Smooth muscle cell (in vitro differentiated cells): ENCODE data around the gene AQP12A. TPM values are rescaled to one million over a fixed set of nuclear protein-coding genes. Genes with fewer than 3 reads are reported as not detected.

Source experiments
- DNase-seq: peaks from one replicate; lab custom pipeline; 2025; ENCODE audit not compliant: unreplicated experiment; lab: John Stamatoyannopoulos, UW
- H2AFZ ChIP-seq: fragments of 200-600 bp; sonication (generic); 2 replicates; pipeline ENCODE4 v1.6.0; 2016; ENCODE audit warnings: antibody characterized with exemption, low read depth, mild to moderate bottlenecking
- H3F3A ChIP-seq: fragments of 200-600 bp; sonication (generic); 2 replicates; pipeline ENCODE4 v1.6.0; 2017; ENCODE audit warnings: antibody characterized with exemption, low read depth
- H3K27ac ChIP-seq: fragments of 200-600 bp; sonication (generic); 2 replicates; pipeline ENCODE4 v1.5.1; 2016; ENCODE audit warnings: low read depth, mild to moderate bottlenecking
- H3K27me3 ChIP-seq: fragments of 200-600 bp; sonication (generic); 2 replicates; pipeline ENCODE4 v1.6.1; 2016; ENCODE audit warnings: low read depth, mild to moderate bottlenecking
- H3K36me3 ChIP-seq: fragments of 200-600 bp; sonication (generic); 2 replicates; pipeline ENCODE4 v1.5.1; 2016; ENCODE audit warnings: low read depth
- H3K4me1 ChIP-seq: fragments of 200-600 bp; sonication (generic); 2 replicates; pipeline ENCODE4 v1.5.1; 2016; ENCODE audit warnings: low read depth
- H3K4me2 ChIP-seq: fragments of 200-600 bp; sonication (generic); 2 replicates; pipeline ENCODE4 v1.6.0; 2016; ENCODE audit warnings: mild to moderate bottlenecking
- H3K4me3 ChIP-seq: fragments of 200-600 bp; sonication (generic); 2 replicates; pipeline ENCODE4 v1.5.1; 2016; ENCODE audit warnings: mild to moderate bottlenecking
- H3K79me2 ChIP-seq: fragments of 200-600 bp; sonication (generic); 2 replicates; pipeline ENCODE4 v1.6.0; 2016; ENCODE audit warnings: low read depth, mild to moderate bottlenecking
- H3K9ac ChIP-seq: fragments of 200-600 bp; sonication (generic); 2 replicates; pipeline ENCODE4 v1.6.0; 2016; ENCODE audit warnings: low read depth
- H3K9me3 ChIP-seq: fragments of 200-600 bp; sonication (generic); replicated peaks from 2 replicates; pipeline ENCODE4 v1.5.1; 2016; ENCODE audit warnings: low read depth
- H4K20me1 ChIP-seq: fragments of 200-600 bp; sonication (generic); 2 replicates; pipeline ENCODE4 v1.6.0; 2016; ENCODE audit warnings: low read depth
- CTCF ChIP-seq: fragments of 200-600 bp; sonication (generic); IDR thresholded peaks from 2 replicates; pipeline ENCODE4 v1.5.1; 2017; ENCODE audit warnings: borderline replicate concordance, mild to moderate bottlenecking, antibody characterized with exemption; ENCODE audit not compliant: insufficient read depth, poor library complexity, severe bottlenecking
- WGBS: methylation state at CpG from one replicate; pipeline ENCODE4 v1.1.7; 2016; ENCODE audit warnings: low lambda C conversion rate; 5-methylcytosine and 5-hydroxymethylcytosine counted together
- polyA plus RNA-seq: library from polyadenylated mRNA; unstranded; fragments of >200 nt; fragmentation: Nextera tagmentation; extraction: Ambion mirVana; gene quantifications from 2 replicates; pipeline ENCODE4 v1.2.1, GENCODE V29; 2016
- total RNA-seq: library from RNA; depleted of rRNA; stranded (reverse); fragments of >200 nt; gene quantifications from 2 replicates; pipeline ENCODE4 v1.2.3, GENCODE V29; 2014

AQP12A gene
- total and polyA plus RNA-seq, 2 experiments from 2014 or later, result not detected

GRCh38 chr2:240721596-240722180 lies 30.0 kb downstream of the AQP12A start:
- no peaks in the 10 kb centered on the region for H3F3A ChIP-seq
- TF ChIP-seq CTCF, result no peak
- no peak overlapping the region for H3K4me2 ChIP-seq
- H2AFZ ChIP-seq, result no peak overlapping the region
- H3K9ac ChIP-seq, result no peak overlapping the region
- no peak overlapping the region for H3K4me3 ChIP-seq
- no peaks in the 10 kb centered on the region for H3K36me3 ChIP-seq
- H3K4me1 ChIP-seq, result no peaks in the 10 kb centered on the region
- H3K79me2 ChIP-seq, result no peaks in the 10 kb centered on the region
- H3K27me3 ChIP-seq, result no peaks in the 10 kb centered on the region
- DNase-seq, result no peak
- H4K20me1 ChIP-seq, result no peaks in the 10 kb centered on the region
- 96% methylated on average over 20 of the region's 20 CpGs for WGBS
- no peaks in the 10 kb centered on the region for H3K9me3 ChIP-seq
- H3K27ac ChIP-seq, result no peak overlapping the region

- Histone ChIP-seq H3K36me3 (no peaks in the 10 kb centered on the region), H3F3A (no peaks in the 10 kb centered on the region), H3K27me3 (no peaks in the 10 kb centered on the region), H3K79me2 (no peaks in the 10 kb centered on the region), H3K4me2 (no peak overlapping the region), H3K9ac (no peak overlapping the region), H3K27ac (no peak overlapping the region), H3K9me3 (no peaks in the 10 kb centered on the region), H3K4me1 (no peaks in the 10 kb centered on the region), H2AFZ (no peak overlapping the region), H4K20me1 (no peaks in the 10 kb centered on the region), H3K4me3 (no peak overlapping the region)
- WGBS, result 95% methylated on average over 14 of the region's 16 CpGs
- DNase-seq, result no peak
- TF ChIP-seq CTCF, result no peak
Measured at GRCh38 chr2:240722376-240722775, 30.7 kb downstream of the AQP12A start.

- no peak overlapping the region for H3K9ac ChIP-seq
- no peaks in the 10 kb centered on the region for H3F3A ChIP-seq
- no peaks in the 10 kb centered on the region for H4K20me1 ChIP-seq
- DNase-seq, result no peak
- no peak overlapping the region for H3K4me2 ChIP-seq
- no peaks in the 10 kb centered on the region for H3K79me2 ChIP-seq
- H3K27ac ChIP-seq, result no peak overlapping the region
- TF ChIP-seq CTCF, result no peak
- no peak overlapping the region for H3K4me3 ChIP-seq
- H3K36me3 ChIP-seq, result no peaks in the 10 kb centered on the region
- no peaks in the 10 kb centered on the region for H3K27me3 ChIP-seq
- H3K4me1 ChIP-seq, result no peaks in the 10 kb centered on the region
- WGBS, result 93% methylated on average over 29 of the region's 32 CpGs
- H2AFZ ChIP-seq, result no peak overlapping the region
- H3K9me3 ChIP-seq, result no peaks in the 10 kb centered on the region
Measured at GRCh38 chr2:240722796-240723735, 31.4 kb downstream of the AQP12A start.
